Brain microvascular endothelial cell (primary cell): ENCODE results near the gene SUMF1.

Source experiments
- DNase-seq: peaks from one replicate; pipeline ENCODE4 v3.0.0-alpha.2; 2020
- H3K27ac ChIP-seq: fragments of 250-450 bp; sonication (Bioruptor Pico); 2 replicates; pipeline ENCODE4 v1.5.1; 2020; ENCODE audit warnings: mild to moderate bottlenecking, moderate library complexity
- H3K27me3 ChIP-seq: fragments of 250-450 bp; sonication (Bioruptor Pico); replicated peaks from 2 replicates; pipeline ENCODE4 v1.5.1; 2020; ENCODE audit warnings: mild to moderate bottlenecking
- H3K36me3 ChIP-seq: fragments of 250-450 bp; sonication (Bioruptor Pico); replicated peaks from 2 replicates; pipeline ENCODE4 v1.5.1; 2020; ENCODE audit warnings: mild to moderate bottlenecking
- H3K4me3 ChIP-seq: 2 replicates; pipeline ENCODE4 v1.5.1; 2011; ENCODE audit warnings: low read depth, mild to moderate bottlenecking, control low read depth, low read length, moderate library complexity
- CTCF ChIP-seq: IDR thresholded peaks from 2 replicates; pipeline ENCODE4 v1.5.1; 2011; ENCODE audit warnings: low read depth, mild to moderate bottlenecking, moderate library complexity, low read length, control low read depth, inconsistent platforms; ENCODE audit errors: missing control alignments
- in situ Hi-C: cut with HindIII; loops from 2 replicates; pipeline ENCODE4 v1.10.0; 2017; ENCODE audit warnings: low sequenced_read_pairs, low pct_ligation_motif_present

Gene SUMF1

GRCh38 chr3:4507024-4507596 lies 40.0 kb upstream of the SUMF1 start:
- in situ Hi-C loops, result no loop called here
- H3K27me3 ChIP-seq, result no peaks in the 10 kb centered on the region
- no peaks in the 10 kb centered on the region for H3K36me3 ChIP-seq
- H3K4me3 ChIP-seq, result no peak overlapping the region
- H3K27ac ChIP-seq, result no peak overlapping the region
- TF ChIP-seq CTCF, result no peak
- no peak for DNase-seq

GRCh38 chr3:4506559-4507023 lies 39.5 kb upstream of the SUMF1 start:
- Histone ChIP-seq H3K27ac (no peak overlapping the region), H3K27me3 (no peaks in the 10 kb centered on the region), H3K4me3 (no peak overlapping the region), H3K36me3 (no peaks in the 10 kb centered on the region)
- no peak for DNase-seq
- TF ChIP-seq CTCF, result no peak
- in situ Hi-C loops, result no loop called here

- in situ Hi-C loops, result no loop called here
Measured at GRCh38 chr3:4505688-4506558, 38.9 kb upstream of the SUMF1 start.

GRCh38 chr3:4504340-4505261 lies 37.5 kb upstream of the SUMF1 start:
- Histone ChIP-seq H3K27me3 (no peaks in the 10 kb centered on the region), H3K4me3 (no peak overlapping the region), H3K36me3 (no peaks in the 10 kb centered on the region), H3K27ac (no peak overlapping the region)
- no peak for DNase-seq
- in situ Hi-C loops, result no loop called here
- no peak for TF ChIP-seq CTCF

More at GRCh38 chr3:4505688-4506558, 38.9 kb upstream of the SUMF1 start:
- DNase-seq, result no peak
- Histone ChIP-seq H3K27ac (no peak overlapping the region), H3K27me3 (no peaks in the 10 kb centered on the region), H3K4me3 (no peak overlapping the region), H3K36me3 (no peaks in the 10 kb centered on the region)
- TF ChIP-seq CTCF, result no peak

DNA sequence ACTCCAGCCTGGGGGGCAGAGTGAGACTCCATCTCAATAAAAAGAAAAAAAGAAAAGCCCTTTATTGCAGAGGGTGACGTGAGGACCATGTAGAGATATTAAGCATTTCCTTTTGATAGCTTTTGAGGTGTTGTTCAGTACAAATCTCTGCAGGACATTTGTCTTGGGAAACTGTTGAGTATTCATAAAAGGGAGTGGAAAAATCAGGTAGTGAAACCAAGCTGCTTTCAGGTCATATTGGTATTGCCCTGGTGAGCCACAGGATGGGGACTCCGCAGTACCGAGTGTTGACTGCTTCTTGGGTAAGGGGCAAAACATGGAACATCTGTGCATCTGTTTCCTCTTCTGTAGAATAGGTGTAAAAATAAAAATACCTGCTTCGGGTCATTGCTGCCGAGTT lies 36.0 kb upstream of the SUMF1 start:
- H3K27ac ChIP-seq, result no peak overlapping the region
- TF ChIP-seq CTCF, result no peak
- in situ Hi-C loops, result no loop called here
- no peak for DNase-seq
- no peak overlapping the region for H3K4me3 ChIP-seq
- H3K27me3 ChIP-seq, result no peaks in the 10 kb centered on the region
- no peaks in the 10 kb centered on the region for H3K36me3 ChIP-seq
